ENCODE data around the gene ARMCX6. TPM values are rescaled to one million over a fixed set of nuclear protein-coding genes. Genes with fewer than 3 reads are reported as not detected.

The ARMCX6 gene
- total RNA-seq, 1 donor from 2014 or later, result 43.4 TPM

Other genes with a start within 250 kb of the ARMCX6 start
- 9.7 TPM for gene BTK, start 231.8 kb downstream of the ARMCX6 start, total RNA-seq
- gene RPL36A, start 227.0 kb downstream of the ARMCX6 start, total RNA-seq, result 172 TPM
- 19.9 TPM for gene GLA, start 210.1 kb downstream of the ARMCX6 start, total RNA-seq
- 57.9 TPM for gene HNRNPH2, start 209.8 kb downstream of the ARMCX6 start, total RNA-seq
- 34.1 TPM for gene ARMCX4, start 132.5 kb downstream of the ARMCX6 start, total RNA-seq
- gene ARMCX1, start 67.5 kb downstream of the ARMCX6 start, total RNA-seq, result 40.9 TPM
- 62.7 TPM for gene ARMCX3, start 5.2 kb upstream of the ARMCX6 start, total RNA-seq
- gene ARMCX2, start 41.9 kb upstream of the ARMCX6 start, total RNA-seq, result 49.8 TPM